Myocyte (in vitro differentiated cells): Measurements from ENCODE around the gene ZNF496. TPM values are rescaled to one million over a fixed set of nuclear protein-coding genes. Genes with fewer than 3 reads are reported as not detected.

Source experiments
- total RNA-seq: library from RNA; depleted of rRNA; stranded (reverse); fragments of >200 nt; gene quantifications from 2 replicates; pipeline ENCODE4 v1.2.3, GENCODE V29; 2014

Gene ZNF496
- total RNA-seq, 1 donor from 2014 or later = 35.9 TPM

Other genes starting within 250 kb of the ZNF496 start
- gene ZNF669, start 227.5 kb downstream of the ZNF496 start, total RNA-seq = 6.0 and 8.5 TPM in 2 replicates
- 19.5 and 24.4 TPM in 2 replicates for gene ZNF124, start 159.8 kb downstream of the ZNF496 start, total RNA-seq
- gene VN1R5, start 75.8 kb downstream of the ZNF496 start, total RNA-seq = not detected in 2 replicates
- 0.05 TPM in 1 of 2 replicates, not detected in the other for gene NLRP3, start 84.3 kb upstream of the ZNF496 start, total RNA-seq
- gene OR2B11, start 126.2 kb upstream of the ZNF496 start, total RNA-seq = not detected in 2 replicates
- gene OR2C3, start 204.6 kb upstream of the ZNF496 start, total RNA-seq = not detected in 2 replicates
- gene GCSAML, start 217.3 kb upstream of the ZNF496 start, total RNA-seq = not detected in 2 replicates